K562 (cell line): ENCODE data around the gene EPB41L3. TPM values are rescaled to one million over a fixed set of nuclear protein-coding genes. Genes with fewer than 3 reads are reported as not detected.

Experiments
- ATAC-seq: fragments of 200-7000 bp; cut with Tn5 transposase; 3 replicates; pipeline ENCODE4 v1.9.1; 2020; ENCODE audit warnings: moderate library complexity
- BruUV-seq: library from RNA; stranded (reverse); fragments of 400-500 nt; replicated peaks from 2 replicates; lab custom pipeline; 2021; lab: Mats Ljungman, UMichigan
- CTCF ChIA-PET: fragments of 300-600 bp; formaldehyde crosslinking; extraction: SDS; loops from one replicate; lab custom pipeline; 2021; ENCODE audit warnings: low intra/inter-chr PET ratio; lab: Yijun Ruan, JAX
- POLR2A ChIA-PET: fragments of 300-600, 350-650 bp; sonication (Branson Sonifier 250); formaldehyde crosslinking; extraction: SDS; loops from one replicate; lab custom pipeline; 2021; ENCODE audit warnings: antibody characterized with exemption, inconsistent platforms; lab: Yijun Ruan, JAX
- DNase-seq, 4 experiments: peaks; one replicate each; pipeline versions ENCODE4 v3.0.0 to v3.0.0-alpha.2; 2011 to 2018; ENCODE audit warnings: low spot score in 3 of 4, mixed read lengths in 3 of 4; ENCODE audit errors: extremely low read depth in 1 of 4
- FAIRE-seq: peaks from 2 replicates; lab custom pipeline; 2011; peaks lifted over from hg19 to GRCh38; lab: Jason Lieb, UNC
- H2AFZ ChIP-seq: 2 replicates; pipeline ENCODE4 v1.6.0; 2011; ENCODE audit warnings: low read depth, low read length, control low read depth, inconsistent platforms
- H3K27ac ChIP-seq: fragments of 200-600 bp; 3 replicates; pipeline ENCODE4 v1.8.0; 2011; ENCODE audit warnings: low read depth, mild to moderate bottlenecking, control low read depth, inconsistent platforms, low read length, moderate library complexity, mixed read lengths; ENCODE audit errors: extremely low read depth
- H3K27me3 ChIP-seq, 2 experiments: fragments of 300-600 bp in 1 of 2; 2 replicates in 1 of 2; 3 replicates in 1 of 2; pipeline versions ENCODE4 v1.6.0 to v1.8.0; 2011; ENCODE audit warnings: inconsistent platforms in 2 of 2, low read length in 2 of 2, mild to moderate bottlenecking in 1 of 2, mixed read lengths in 1 of 2, moderate library complexity in 1 of 2; ENCODE audit not compliant: control insufficient read depth in 2 of 2, insufficient read depth in 2 of 2
- H3K36me3 ChIP-seq: fragments of 300-600 bp; 3 replicates; pipeline ENCODE4 v1.8.0; 2011; ENCODE audit warnings: mild to moderate bottlenecking, low read length, inconsistent platforms; ENCODE audit not compliant: control insufficient read depth, insufficient read depth
- H3K4me1 ChIP-seq, 2 experiments: fragments of 200-600 bp in 1 of 2; replicated peaks in 1 of 2; 2 replicates in 1 of 2; 3 replicates in 1 of 2; pipeline versions ENCODE4 v1.5.1 to v1.8.0; 2011; ENCODE audit warnings: inconsistent platforms in 2 of 2, low read length in 2 of 2, mild to moderate bottlenecking in 1 of 2, mixed read lengths in 1 of 2, moderate library complexity in 1 of 2; ENCODE audit not compliant: control insufficient read depth in 2 of 2, insufficient read depth in 2 of 2
- H3K4me2 ChIP-seq: 2 replicates; pipeline ENCODE4 v1.6.1; 2011; ENCODE audit warnings: low read length, control low read depth, inconsistent platforms, mixed read lengths; ENCODE audit not compliant: insufficient read depth
- H3K4me3 ChIP-seq: fragments of 200-600 bp; sonication (generic), shearing (Covaris generic); 2 replicates; pipeline ENCODE4 v1.5.1; 2016; ENCODE audit warnings: control low read depth, inconsistent platforms
- H3K79me2 ChIP-seq: fragments of 200-600 bp; 3 replicates; pipeline ENCODE4 v1.8.0; 2011; ENCODE audit warnings: low read length, inconsistent platforms; ENCODE audit not compliant: control insufficient read depth, insufficient read depth
- H3K9ac ChIP-seq, 2 experiments: 2 replicates each; pipeline versions ENCODE4 v1.6.0 to v1.6.1; 2011; ENCODE audit warnings: low read depth in 2 of 2, low read length in 2 of 2, control low read depth in 1 of 2, inconsistent platforms in 1 of 2, mild to moderate bottlenecking in 1 of 2, mixed read lengths in 1 of 2; ENCODE audit not compliant: insufficient read depth in 1 of 2
- H3K9me1 ChIP-seq: one replicate; pipeline ENCODE4 v1.6.0; 2011; ENCODE audit warnings: inconsistent platforms, mild to moderate bottlenecking, low read length, moderate library complexity; ENCODE audit not compliant: control insufficient read depth, insufficient read depth
- H3K9me3 ChIP-seq: replicated peaks from 2 replicates; pipeline ENCODE4 v1.5.1; 2011; ENCODE audit warnings: low read depth, low read length, inconsistent platforms; ENCODE audit not compliant: control insufficient read depth, insufficient read depth
- H4K20me1 ChIP-seq: replicated peaks from 2 replicates; pipeline ENCODE4 v1.6.1; 2011; ENCODE audit warnings: low read length, inconsistent platforms, mixed read lengths; ENCODE audit not compliant: control insufficient read depth, insufficient read depth
- ATF7 ChIP-seq: fragments of 450-650 bp; IDR thresholded peaks from 2 replicates; pipeline ENCODE4 v1.7.1; 2014; ENCODE audit warnings: mild to moderate bottlenecking, moderate library complexity
- CXXC5 ChIP-seq: fragments of 250-450 bp; sonication (Bioruptor Pico); IDR thresholded peaks from 2 replicates; pipeline ENCODE4 v1.8.0; 2022; ENCODE audit warnings: inconsistent platforms, mild to moderate bottlenecking, moderate library complexity
- DMBX1 ChIP-seq: fragments of 250-450 bp; sonication (Bioruptor Pico); IDR thresholded peaks from 2 replicates; pipeline ENCODE4 v1.8.0; 2022; ENCODE audit warnings: inconsistent platforms, mild to moderate bottlenecking, moderate library complexity, borderline replicate concordance
- DPF2 ChIP-seq: fragments of 450-650 bp; IDR thresholded peaks from 2 replicates; pipeline ENCODE4 v1.6.1; 2016
- ELF2 ChIP-seq: fragments of 250-450 bp; sonication (Bioruptor Pico); IDR thresholded peaks from 2 replicates; pipeline ENCODE4 v1.5.0; 2021; ENCODE audit warnings: mild to moderate bottlenecking
- HDGF ChIP-seq: fragments of 450-650 bp; IDR thresholded peaks from 2 replicates; pipeline ENCODE4 v1.6.1; 2016
- PHF20 ChIP-seq: fragments of 450-650 bp; IDR thresholded peaks from 2 replicates; pipeline ENCODE4 v1.6.1; 2018; ENCODE audit not compliant: partially characterized antibody
- XRCC3 ChIP-seq: fragments of 450-650 bp; IDR thresholded peaks from 2 replicates; pipeline ENCODE4 v1.6.1; 2017; ENCODE audit warnings: mild to moderate bottlenecking, moderate library complexity
- XRCC5 ChIP-seq: fragments of 200-400 bp; formaldehyde crosslinking; IDR thresholded peaks from 2 replicates; pipeline ENCODE4 v1.6.1; 2017; ENCODE audit warnings: low read depth, mild to moderate bottlenecking, low read length
- ZNF24 ChIP-seq: fragments of 450-650 bp; IDR thresholded peaks from 2 replicates; pipeline ENCODE4 v1.6.1; 2016
- ZNF253 ChIP-seq: fragments of 250-450 bp; sonication (Bioruptor Pico); conservative IDR thresholded peaks from 2 replicates; pipeline ENCODE4 v1.6.1; 2021; ENCODE audit warnings: mild to moderate bottlenecking
- ZNF444 ChIP-seq: fragments of 250-450 bp; sonication (Bioruptor Pico); IDR thresholded peaks from 2 replicates; pipeline ENCODE4 v1.4.0; 2020; ENCODE audit warnings: mild to moderate bottlenecking, moderate library complexity
- WGBS: fragments of 100-300 bp; shearing (Covaris generic); methylation state at CpG from one replicate; pipeline ENCODE4 v1.1.6; 2016; ENCODE audit warnings: low coverage, mixed read lengths; ENCODE audit not compliant: insufficient coverage; ENCODE audit errors: missing lambda C conversion rate; 5-methylcytosine and 5-hydroxymethylcytosine counted together
- in situ Hi-C: fragments of 300-500 bp; cut with MboI; formaldehyde crosslinking; loops from 4 replicates; pipeline ENCODE4 v1.15.0; 2018; ENCODE audit warnings: inconsistent platforms, mixed read lengths
- intact Hi-C: fragments of 100-400 bp; cut with micrococcal nuclease; formaldehyde crosslinking; loops from 2 replicates; pipeline ENCODE4 v1.14.2; 2022
- polyA plus RNA-seq, 8 experiments: library from polyadenylated mRNA; depleted of rRNA in 4 of 8; stranded (reverse) in 5 of 8; unstranded in 3 of 8; fragments of >200 nt; fragmentation: Nextera tagmentation in 2 of 8; fragmentation: Illumina TruSeq in 1 of 8; extraction: Ambion mirVana in 2 of 8; extraction: Trizol in 1 of 8; gene quantifications; 2 replicates each; pipeline versions ENCODE4 v1.2.1 to v1.2.3, GENCODE V29; 2011 to 2014; ENCODE audit warnings: inconsistent platforms in 1 of 8, missing spikeins in 1 of 8
- total RNA-seq, 7 experiments: library from RNA; depleted of rRNA in 6 of 7; stranded (reverse); fragments of >200 nt in 6 of 7; fragmentation: Illumina TruSeq in 2 of 7; extraction: Trizol in 2 of 7; gene quantifications; 2 replicates each; pipeline versions ENCODE4 v1.2.1 to v1.2.3, GENCODE V29; 2011 to 2021; ENCODE audit warnings: low replicate concordance in 1 of 7
- TF ChIP-seq, protein P1 (sequence below), 3 experiments: IDR thresholded peaks in 2 of 3; conservative IDR thresholded peaks in 1 of 3; 2 replicates each; pipeline ENCODE4 v1.5.1; 2011 to 2012; ENCODE audit warnings: low read length in 3 of 3, mild to moderate bottlenecking in 3 of 3, control low read depth in 2 of 3, improper control_type of control experiment in 1 of 3, inconsistent platforms in 1 of 3, low read depth in 1 of 3, mixed read lengths in 1 of 3, moderate library complexity in 1 of 3; ENCODE audit not compliant: insufficient read depth in 2 of 3
- TF ChIP-seq, protein P2 (sequence below), 2 experiments: fragments of 450-650 bp in 1 of 2; sonication (generic) in 1 of 2; formaldehyde crosslinking; conservative IDR thresholded peaks; 2 replicates each; pipeline versions ENCODE4 v1.4.0 to v1.8.1; 2020 to 2022; ENCODE audit warnings: mild to moderate bottlenecking in 1 of 2, missing genetic modification reagents in 1 of 2
- TF ChIP-seq, protein P3 (sequence below): sonication (generic); formaldehyde crosslinking; IDR thresholded peaks from 2 replicates; pipeline ENCODE4 v1.8.0; 2023; ENCODE audit warnings: missing genetic modification reagents, mild to moderate bottlenecking, borderline replicate concordance
- TF ChIP-seq, protein P4 (sequence below): fragments of 250-450 bp; sonication (Bioruptor Pico); IDR thresholded peaks from 2 replicates; pipeline ENCODE4 v1.5.0; 2021

Gene EPB41L3
- total and polyA plus RNA-seq, 9 of the 15 experiments (the other 6 are each of a cell fraction or from before 2014, with no cell fraction given) = 0.44 to 0.49 TPM; not detected in 7

DNA sequence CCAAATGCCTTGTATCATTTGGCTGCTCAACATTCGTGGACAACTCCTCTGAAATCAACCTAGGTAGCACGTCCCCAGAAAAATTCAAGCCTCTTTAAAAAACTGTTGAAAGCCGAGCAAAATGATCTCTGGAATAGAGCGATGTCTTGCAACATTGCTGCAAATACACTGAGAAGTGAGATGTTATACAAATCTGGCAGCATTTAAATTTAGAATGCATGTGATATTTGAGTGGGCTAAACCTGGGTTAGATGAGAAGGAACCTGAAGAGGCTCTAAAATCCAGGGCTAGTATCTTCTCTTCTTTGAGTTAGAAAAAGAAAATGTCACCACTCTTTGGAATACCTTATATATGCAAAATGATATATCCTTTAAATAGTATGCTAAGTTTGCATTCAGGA is 166.8 kb downstream of the EPB41L3 start:
- intact Hi-C loops (no loop called here), in situ Hi-C loops (no loop called here)
- FAIRE-seq = no peak
- Histone ChIP-seq H2AFZ (no peak overlapping the region), H3K9ac (no peak overlapping the region), H3K4me3 (no peak overlapping the region), H3K4me1 (no peaks in the 10 kb centered on the region), H3K4me2 (no peak overlapping the region), H4K20me1 (no peaks in the 10 kb centered on the region), H3K36me3 (no peaks in the 10 kb centered on the region), H3K79me2 (no peaks in the 10 kb centered on the region), H3K9me3 (no peaks in the 10 kb centered on the region), H3K27ac (no peak overlapping the region), H3K27me3 (no peaks in the 10 kb centered on the region; a peak in 1 of 5 replicates), H3K9me1 (no peaks in the 10 kb centered on the region)
- 0% methylated on average over 4 of the region's 4 CpGs for WGBS
- DNase-seq = no peak
- BruUV-seq = no TSS peak
- POLR2A ChIA-PET = no interaction called here
- CTCF ChIA-PET = no interaction called here
- no peak for ATAC-seq
- TF ChIP-seq, protein P1, sequence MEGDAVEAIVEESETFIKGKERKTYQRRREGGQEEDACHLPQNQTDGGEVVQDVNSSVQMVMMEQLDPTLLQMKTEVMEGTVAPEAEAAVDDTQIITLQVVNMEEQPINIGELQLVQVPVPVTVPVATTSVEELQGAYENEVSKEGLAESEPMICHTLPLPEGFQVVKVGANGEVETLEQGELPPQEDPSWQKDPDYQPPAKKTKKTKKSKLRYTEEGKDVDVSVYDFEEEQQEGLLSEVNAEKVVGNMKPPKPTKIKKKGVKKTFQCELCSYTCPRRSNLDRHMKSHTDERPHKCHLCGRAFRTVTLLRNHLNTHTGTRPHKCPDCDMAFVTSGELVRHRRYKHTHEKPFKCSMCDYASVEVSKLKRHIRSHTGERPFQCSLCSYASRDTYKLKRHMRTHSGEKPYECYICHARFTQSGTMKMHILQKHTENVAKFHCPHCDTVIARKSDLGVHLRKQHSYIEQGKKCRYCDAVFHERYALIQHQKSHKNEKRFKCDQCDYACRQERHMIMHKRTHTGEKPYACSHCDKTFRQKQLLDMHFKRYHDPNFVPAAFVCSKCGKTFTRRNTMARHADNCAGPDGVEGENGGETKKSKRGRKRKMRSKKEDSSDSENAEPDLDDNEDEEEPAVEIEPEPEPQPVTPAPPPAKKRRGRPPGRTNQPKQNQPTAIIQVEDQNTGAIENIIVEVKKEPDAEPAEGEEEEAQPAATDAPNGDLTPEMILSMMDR (IDR thresholded peaks at IDR 0.05 in 2 of 3, conservative IDR thresholded peaks at IDR 0.05 in 1 of 3; ENCODE audit: insufficient read depth in 2 of 3, low read depth in 1 of 3, low read length in 3 of 3) = no peak
- TF ChIP-seq ELF2 (CRISPR knock-in tag) = no peak
- no peak for TF ChIP-seq DMBX1 (CRISPR knock-in tag)
- TF ChIP-seq, protein P2, sequence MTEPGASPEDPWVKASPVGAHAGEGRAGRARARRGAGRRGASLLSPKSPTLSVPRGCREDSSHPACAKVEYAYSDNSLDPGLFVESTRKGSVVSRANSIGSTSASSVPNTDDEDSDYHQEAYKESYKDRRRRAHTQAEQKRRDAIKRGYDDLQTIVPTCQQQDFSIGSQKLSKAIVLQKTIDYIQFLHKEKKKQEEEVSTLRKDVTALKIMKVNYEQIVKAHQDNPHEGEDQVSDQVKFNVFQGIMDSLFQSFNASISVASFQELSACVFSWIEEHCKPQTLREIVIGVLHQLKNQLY (CRISPR knock-in tag; conservative IDR thresholded peaks at IDR 0.05) = no peak
- TF ChIP-seq XRCC3 = no peak
- TF ChIP-seq ZNF444 = no peak
- no peak for TF ChIP-seq PHF20
- TF ChIP-seq, protein P3, sequence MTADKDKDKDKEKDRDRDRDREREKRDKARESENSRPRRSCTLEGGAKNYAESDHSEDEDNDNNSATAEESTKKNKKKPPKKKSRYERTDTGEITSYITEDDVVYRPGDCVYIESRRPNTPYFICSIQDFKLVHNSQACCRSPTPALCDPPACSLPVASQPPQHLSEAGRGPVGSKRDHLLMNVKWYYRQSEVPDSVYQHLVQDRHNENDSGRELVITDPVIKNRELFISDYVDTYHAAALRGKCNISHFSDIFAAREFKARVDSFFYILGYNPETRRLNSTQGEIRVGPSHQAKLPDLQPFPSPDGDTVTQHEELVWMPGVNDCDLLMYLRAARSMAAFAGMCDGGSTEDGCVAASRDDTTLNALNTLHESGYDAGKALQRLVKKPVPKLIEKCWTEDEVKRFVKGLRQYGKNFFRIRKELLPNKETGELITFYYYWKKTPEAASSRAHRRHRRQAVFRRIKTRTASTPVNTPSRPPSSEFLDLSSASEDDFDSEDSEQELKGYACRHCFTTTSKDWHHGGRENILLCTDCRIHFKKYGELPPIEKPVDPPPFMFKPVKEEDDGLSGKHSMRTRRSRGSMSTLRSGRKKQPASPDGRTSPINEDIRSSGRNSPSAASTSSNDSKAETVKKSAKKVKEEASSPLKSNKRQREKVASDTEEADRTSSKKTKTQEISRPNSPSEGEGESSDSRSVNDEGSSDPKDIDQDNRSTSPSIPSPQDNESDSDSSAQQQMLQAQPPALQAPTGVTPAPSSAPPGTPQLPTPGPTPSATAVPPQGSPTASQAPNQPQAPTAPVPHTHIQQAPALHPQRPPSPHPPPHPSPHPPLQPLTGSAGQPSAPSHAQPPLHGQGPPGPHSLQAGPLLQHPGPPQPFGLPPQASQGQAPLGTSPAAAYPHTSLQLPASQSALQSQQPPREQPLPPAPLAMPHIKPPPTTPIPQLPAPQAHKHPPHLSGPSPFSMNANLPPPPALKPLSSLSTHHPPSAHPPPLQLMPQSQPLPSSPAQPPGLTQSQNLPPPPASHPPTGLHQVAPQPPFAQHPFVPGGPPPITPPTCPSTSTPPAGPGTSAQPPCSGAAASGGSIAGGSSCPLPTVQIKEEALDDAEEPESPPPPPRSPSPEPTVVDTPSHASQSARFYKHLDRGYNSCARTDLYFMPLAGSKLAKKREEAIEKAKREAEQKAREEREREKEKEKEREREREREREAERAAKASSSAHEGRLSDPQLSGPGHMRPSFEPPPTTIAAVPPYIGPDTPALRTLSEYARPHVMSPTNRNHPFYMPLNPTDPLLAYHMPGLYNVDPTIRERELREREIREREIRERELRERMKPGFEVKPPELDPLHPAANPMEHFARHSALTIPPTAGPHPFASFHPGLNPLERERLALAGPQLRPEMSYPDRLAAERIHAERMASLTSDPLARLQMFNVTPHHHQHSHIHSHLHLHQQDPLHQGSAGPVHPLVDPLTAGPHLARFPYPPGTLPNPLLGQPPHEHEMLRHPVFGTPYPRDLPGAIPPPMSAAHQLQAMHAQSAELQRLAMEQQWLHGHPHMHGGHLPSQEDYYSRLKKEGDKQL = no peak
- no peak for TF ChIP-seq ZNF253
- no peak for TF ChIP-seq CXXC5 (CRISPR knock-in tag)
- TF ChIP-seq ATF7 = no peak
- TF ChIP-seq HDGF = no peak
- TF ChIP-seq, protein P4, sequence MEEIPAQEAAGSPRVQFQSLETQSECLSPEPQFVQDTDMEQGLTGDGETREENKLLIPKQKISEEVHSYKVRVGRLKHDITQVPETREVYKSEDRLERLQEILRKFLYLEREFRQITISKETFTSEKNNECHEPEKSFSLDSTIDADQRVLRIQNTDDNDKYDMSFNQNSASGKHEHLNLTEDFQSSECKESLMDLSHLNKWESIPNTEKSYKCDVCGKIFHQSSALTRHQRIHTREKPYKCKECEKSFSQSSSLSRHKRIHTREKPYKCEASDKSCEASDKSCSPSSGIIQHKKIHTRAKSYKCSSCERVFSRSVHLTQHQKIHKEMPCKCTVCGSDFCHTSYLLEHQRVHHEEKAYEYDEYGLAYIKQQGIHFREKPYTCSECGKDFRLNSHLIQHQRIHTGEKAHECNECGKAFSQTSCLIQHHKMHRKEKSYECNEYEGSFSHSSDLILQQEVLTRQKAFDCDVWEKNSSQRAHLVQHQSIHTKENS = no peak
- no peak for TF ChIP-seq DPF2
- TF ChIP-seq ZNF24 = no peak
- TF ChIP-seq XRCC5 = no peak
